ENCODE data around the gene RASSF5.

RASSF5 gene

GRCh38 chr1:206633708-206634121 lies 126.4 kb downstream of the RASSF5 start:
- no peak for TF ChIP-seq CTCF (IDR thresholded peaks at IDR 0.05; ENCODE audit: control insufficient read depth, insufficient read depth, low read depth, low read length, missing control alignments)
- DNase-seq (ENCODE audit: low read depth), result peak; percentile 84
- no peak overlapping the region for H3K4me3 ChIP-seq (ENCODE audit: control insufficient read depth, low read depth, low read length)

DNA sequence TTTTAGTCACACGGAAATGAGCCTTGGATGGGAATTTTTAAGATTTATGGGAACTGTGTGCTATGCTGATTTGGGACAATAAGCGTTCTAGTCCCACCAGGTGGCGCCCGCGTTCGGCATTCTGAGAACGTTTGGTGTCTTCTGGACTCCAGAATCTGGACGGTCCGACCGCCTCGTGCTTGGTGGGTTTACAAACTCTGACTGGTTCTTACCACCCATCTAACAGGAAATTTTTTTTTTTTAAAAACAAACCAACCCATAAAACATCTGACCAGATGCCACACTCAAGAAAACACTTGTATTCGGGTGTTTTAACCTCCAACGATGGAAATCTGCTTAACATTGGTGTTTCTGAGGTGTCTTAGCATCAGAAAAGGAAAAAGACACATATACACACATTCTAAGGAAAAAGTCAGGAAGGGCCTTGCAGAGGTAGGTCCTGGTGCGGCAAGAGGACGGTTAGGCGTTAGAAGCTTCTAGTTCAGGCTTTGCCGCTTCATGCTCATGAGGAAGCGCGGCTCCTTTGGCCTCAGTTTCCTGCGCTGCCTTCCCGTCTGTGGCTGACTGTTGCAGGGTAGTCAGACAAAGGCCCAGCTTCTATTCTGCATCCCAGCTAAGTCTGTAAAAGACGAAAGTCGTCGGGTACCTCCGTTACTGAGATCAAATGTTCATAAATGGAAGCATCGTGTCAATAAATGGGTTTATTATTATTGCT lies 127.2 kb downstream of the RASSF5 start:
- peak; percentile 61 for DNase-seq (ENCODE audit: low read depth)
- peak; percentile 82 for TF ChIP-seq CTCF (IDR thresholded peaks at IDR 0.05; ENCODE audit: control insufficient read depth, insufficient read depth, low read depth, low read length, missing control alignments)
- peak overlapping the region; percentile 65 for H3K4me3 ChIP-seq (ENCODE audit: control insufficient read depth, low read depth, low read length)

GRCh38 chr1:206635080-206635977 lies 128.0 kb downstream of the RASSF5 start, which contains the start of gene DYRK3:
Gene DYRK3 (plus strand): TSS chr1:206635536. CDS start chr1:206635704, 168 bp downstream.
- H3K4me3 ChIP-seq (ENCODE audit: control insufficient read depth, low read depth, low read length), result peak within 1 kb of the TSS; percentile 65
- peak; percentile 76 for DNase-seq (ENCODE audit: low read depth)
- TF ChIP-seq CTCF (IDR thresholded peaks at IDR 0.05; ENCODE audit: control insufficient read depth, insufficient read depth, low read depth, low read length, missing control alignments), result peak; percentile 9

- H3K4me3 ChIP-seq (ENCODE audit: control insufficient read depth, low read depth, low read length), result peak overlapping the region; percentile 65
- DNase-seq (ENCODE audit: low read depth), result no peak
- no peak for TF ChIP-seq CTCF (IDR thresholded peaks at IDR 0.05; ENCODE audit: control insufficient read depth, insufficient read depth, low read depth, low read length, missing control alignments)
Measured at GRCh38 chr1:206635978-206636345, 128.6 kb downstream of the RASSF5 start.

- DNase-seq (ENCODE audit: low read depth), result no peak
- peak overlapping the region; percentile 65 for H3K4me3 ChIP-seq (ENCODE audit: control insufficient read depth, low read depth, low read length)
- no peak for TF ChIP-seq CTCF (IDR thresholded peaks at IDR 0.05; ENCODE audit: control insufficient read depth, insufficient read depth, low read depth, low read length, missing control alignments)
Measured at GRCh38 chr1:206636671-206637070, 129.3 kb downstream of the RASSF5 start.

DNA sequence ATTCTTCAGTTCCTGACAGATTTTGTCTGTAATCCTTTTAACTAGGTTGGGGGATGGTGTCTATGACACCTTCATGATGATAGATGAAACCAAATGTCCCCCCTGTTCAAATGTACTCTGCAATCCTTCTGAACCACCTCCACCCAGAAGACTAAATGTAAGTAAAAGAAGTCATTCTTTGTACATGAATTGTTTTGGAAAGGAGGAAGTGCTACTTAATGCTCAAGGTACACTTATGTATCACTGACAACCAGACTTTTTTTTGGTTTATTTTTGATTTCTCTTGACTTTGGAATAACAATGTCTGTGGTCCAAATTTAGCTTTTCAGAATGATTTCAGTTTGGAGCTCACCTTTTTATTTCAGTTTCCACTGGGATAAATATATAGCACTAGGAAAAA lies 130.3 kb downstream of the RASSF5 start:
- H3K4me3 ChIP-seq (ENCODE audit: control insufficient read depth, low read depth, low read length), result no peak overlapping the region
- TF ChIP-seq CTCF (IDR thresholded peaks at IDR 0.05; ENCODE audit: control insufficient read depth, insufficient read depth, low read depth, low read length, missing control alignments), result no peak
- no peak for DNase-seq (ENCODE audit: low read depth)
